Posterior cingulate gyrus (tissue), 11 donors: ENCODE results near the gene NPS.

Experiments
- DNase-seq, 10 donors: peaks; one replicate each; pipeline versions ENCODE4 v3.0.0 to v3.0.0-alpha.2; 2020 to 2021; ENCODE audit warnings: mixed read lengths in 3 of 10
- intact Hi-C: fragments of 100-400 bp; cut with DNase I; formaldehyde crosslinking; loops from one replicate; pipeline ENCODE4 v1.15.1; 2023

NPS gene

DNA sequence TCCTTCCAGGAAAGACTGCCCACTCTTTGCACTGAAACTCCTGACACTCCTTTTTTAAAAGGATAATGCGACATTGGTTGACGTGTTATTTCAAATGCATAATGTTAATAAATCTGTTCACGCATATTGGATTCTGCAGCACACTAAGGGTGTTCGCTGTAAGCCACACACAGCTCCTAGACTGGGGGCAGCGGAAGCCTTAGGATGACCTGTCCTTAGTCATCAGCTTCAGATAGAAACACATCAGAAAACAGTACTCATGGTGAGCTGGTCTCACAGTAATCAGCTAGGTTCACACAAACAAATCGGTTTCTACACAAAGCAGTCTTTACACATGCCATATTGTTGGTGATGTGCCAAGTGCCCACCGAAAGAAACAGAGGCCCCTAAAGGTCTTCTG, 4.3 kb downstream of the NPS start:
- intact Hi-C loops, result no loop called here
- DNase-seq, result no peak

DNA sequence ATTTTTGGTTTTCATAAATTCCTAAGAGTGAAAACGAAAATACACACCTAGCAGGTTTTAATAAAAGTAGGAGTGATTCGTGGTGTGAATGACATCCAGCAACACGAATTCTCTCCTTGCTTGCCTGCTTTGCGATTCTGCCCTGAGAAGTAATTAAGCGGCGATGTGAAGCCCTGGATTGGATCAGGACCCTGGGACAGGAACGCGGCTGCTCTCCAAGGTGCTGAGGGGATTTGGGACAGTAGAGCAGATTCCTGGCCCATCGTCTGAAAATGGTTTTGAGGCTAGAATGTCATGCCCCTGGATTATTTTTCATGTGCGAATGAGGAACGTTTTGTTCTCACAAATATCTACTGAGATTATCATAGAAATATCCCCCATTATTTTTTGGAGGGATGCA, 7.8 kb downstream of the NPS start:
- intact Hi-C loops, result no loop called here
- no peak for DNase-seq

DNA sequence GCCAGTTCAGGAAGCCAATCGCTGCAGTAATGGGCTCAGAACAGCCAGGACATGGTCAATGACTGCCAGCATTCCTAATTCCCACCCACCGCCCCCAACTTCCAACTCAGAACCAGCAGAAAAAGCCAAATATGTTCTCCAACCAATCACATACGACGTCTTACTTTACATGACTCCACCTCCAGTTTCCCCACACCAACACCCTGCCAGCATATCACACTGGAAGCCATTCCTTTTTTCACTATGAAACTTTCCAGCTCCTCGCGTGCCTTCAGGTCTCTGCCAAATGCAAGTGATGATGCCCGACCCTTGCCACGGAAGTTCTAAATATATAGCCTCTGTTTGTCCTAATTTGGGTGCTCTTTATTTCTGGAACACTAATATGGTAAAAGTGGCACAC, 12.5 kb downstream of the NPS start:
- no peak for DNase-seq
- intact Hi-C loops, result no loop called here

DNA sequence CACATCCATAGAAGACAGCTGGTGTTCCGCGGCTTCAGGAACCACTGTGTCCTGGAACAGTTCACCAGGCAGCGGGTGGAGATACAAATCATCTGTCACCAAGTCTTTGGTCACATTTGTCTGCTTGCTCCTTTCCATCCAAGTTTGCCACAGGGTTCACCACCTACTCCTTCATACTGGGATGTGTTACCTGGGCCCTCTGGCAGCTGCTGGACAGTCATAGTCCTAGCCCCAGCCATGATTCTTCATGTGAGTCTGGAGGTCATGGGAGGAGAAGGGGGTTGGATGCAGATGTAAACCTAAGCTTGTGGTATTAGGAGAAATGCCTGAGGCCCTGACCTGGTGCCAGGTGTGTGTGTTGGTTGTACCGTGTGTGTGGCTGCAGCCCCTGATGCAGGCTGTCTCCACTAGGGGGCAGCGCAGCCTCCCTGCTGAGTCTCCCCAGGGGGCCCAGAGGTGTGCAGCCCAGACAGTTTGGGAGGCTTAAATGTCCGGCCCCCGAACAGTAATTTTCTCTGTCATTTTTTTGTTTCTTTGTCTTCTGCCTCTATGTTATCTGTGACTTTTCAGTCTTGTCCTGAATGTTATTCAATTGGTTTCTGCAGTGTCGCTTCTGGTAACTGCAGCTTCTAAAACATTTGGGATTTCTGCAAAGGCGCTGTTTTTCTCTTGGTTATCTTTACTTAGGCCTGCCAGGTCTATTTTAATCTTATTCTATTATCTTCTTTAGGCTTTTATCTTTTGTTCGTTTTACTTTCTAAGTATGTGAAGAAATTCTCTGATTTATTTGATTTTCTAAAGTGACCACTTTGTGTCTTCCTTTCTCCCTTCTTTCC, 14.8 kb downstream of the NPS start:
- intact Hi-C loops, result no loop called here
- DNase-seq, result peak in 5 of 10 donors; percentile 25 to 64 (median 51)

DNA sequence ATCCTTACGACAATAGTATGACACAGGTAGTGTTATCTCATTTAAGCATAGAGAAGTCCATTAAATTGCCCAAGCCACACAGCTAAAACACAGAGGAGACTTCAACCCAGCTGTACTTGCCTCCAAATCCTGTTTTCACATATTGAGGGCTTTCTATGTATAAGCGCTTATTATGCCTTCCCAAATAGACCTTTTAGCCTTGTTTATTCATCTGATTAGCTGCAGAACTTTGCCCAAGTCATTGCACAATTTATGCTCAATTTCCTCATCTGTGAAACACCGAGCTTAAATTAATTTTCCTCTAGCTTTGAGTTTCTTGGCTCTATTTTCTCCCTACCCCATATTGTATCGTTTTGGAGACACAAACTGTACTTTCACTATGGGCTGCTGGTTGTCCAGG, 15.5 kb downstream of the NPS start:
- no peak for DNase-seq
- intact Hi-C loops, result no loop called here

DNA sequence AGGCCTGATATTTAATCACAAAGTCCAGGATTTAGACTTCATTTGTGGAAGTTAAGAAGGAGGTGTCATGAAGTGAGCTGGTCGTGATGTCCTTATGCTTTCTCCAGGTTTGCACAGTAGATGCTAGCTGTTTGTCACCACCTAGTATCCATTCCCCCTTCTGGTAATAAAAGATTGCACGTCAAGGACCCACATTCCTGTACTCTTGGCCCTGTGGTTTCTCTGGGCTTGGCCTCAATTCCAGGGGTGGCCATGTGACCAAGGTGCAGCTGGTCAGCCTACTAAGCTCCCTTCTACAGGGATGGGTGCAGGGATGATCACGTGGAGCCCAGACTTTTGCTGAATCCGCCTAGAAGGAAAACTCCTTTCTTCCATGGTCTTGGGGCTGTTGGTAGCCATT, 16.5 kb downstream of the NPS start:
- DNase-seq, result no peak
- intact Hi-C loops, result no loop called here

DNA sequence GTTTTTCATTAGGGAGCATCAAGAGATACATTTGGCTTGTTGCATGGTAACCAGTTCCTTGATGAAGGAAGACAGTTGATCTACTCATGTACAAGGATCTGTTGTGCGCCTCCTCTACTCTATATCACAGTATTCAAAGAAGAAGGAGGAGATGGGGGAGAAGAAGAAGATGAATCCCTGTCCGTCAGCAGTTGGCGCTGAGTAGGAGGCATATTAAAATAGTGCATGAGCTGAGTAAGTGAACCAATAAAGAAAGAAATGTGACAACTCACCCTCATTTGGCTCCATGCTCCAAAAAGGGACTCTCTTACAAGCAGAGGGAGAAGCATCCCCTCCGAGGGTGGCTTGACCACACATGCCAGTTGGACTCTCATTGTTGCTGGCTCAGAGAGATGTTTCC, 20.1 kb downstream of the NPS start:
- intact Hi-C loops, result no loop called here
- DNase-seq, result no peak

DNA sequence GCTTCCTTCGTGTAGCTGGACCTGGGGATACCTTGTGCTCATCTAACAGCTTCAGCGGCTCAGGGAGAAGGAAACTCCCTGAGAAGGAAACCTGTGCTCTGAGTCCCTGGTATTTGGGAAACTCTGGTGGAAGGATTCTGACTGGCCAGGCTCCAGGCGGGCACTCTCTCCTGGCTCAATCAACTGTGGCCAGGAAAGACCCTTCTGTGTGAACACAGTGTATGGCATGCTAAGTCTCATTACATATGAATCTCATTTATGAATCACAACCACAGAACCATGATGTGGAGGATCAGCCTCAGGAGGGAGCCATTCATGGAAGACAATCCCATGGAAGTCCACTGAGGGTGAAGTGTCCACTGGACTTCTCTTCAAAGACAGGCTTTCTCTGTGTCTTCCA, 20.9 kb downstream of the NPS start:
- no peak for DNase-seq
- intact Hi-C loops, result no loop called here

DNA sequence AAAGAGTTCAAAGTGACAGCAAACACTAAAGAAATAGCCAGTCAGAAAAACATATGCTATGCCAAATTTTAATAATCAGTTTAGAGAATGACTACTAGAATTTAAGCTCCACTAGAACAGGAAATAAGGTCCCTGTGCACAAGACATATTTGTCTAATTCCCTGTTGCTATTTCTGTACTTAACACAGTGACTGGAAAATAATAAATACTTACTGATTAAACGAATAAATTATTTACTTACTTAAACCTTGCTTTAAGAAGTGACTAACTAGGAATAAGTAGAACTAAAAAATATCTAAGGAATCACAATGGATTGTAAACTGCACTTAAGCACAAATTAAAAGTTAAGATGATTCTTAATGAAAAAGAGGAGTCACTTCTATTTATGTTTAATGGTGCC, 22.3 kb downstream of the NPS start:
- intact Hi-C loops, result no loop called here
- DNase-seq, result no peak

DNA sequence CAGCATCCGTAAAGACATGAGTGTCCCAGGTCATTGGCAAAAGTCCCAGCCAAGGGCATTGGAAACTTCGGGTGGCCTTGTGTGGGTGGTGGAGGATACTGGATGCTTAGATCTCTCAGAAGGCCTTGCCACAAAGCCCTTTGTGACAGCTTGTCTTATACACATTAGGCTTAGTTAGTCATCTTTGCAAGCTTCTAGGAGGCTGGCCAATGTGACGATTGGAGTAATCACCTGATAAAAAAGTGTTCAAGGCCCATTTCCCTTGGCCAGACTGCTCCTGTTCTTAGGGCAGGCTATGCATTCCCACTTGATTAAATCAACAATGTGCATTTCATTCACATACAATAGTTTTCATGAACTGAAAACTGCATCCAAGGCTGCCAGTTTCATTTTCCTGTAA, 26.9 kb downstream of the NPS start:
- intact Hi-C loops, result no loop called here
- DNase-seq, result no peak

DNA sequence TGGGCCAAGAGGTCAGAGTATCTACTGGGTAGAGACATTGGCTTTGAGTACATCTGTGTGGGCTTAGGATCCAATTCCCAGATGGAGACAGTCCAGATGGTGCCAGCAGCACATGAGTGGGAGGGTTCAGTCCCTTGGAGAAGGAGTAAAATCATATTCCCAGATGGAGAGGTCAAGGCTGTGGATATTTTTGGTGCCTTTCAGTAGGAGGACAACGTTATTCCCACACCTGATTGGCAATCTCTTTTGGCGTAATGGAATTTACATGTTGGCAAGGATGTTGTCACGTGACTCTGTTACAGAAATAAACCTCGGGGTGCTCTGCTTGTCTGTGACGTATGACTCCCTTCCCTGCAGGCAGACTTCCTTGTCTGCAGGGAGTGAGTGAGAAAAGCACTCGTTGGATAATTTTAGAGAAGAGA, 27.6 kb downstream of the NPS start:
- intact Hi-C loops, result no loop called here
- peak in 4 of 10 donors; percentile 34 to 86 (median 60) for DNase-seq

DNA sequence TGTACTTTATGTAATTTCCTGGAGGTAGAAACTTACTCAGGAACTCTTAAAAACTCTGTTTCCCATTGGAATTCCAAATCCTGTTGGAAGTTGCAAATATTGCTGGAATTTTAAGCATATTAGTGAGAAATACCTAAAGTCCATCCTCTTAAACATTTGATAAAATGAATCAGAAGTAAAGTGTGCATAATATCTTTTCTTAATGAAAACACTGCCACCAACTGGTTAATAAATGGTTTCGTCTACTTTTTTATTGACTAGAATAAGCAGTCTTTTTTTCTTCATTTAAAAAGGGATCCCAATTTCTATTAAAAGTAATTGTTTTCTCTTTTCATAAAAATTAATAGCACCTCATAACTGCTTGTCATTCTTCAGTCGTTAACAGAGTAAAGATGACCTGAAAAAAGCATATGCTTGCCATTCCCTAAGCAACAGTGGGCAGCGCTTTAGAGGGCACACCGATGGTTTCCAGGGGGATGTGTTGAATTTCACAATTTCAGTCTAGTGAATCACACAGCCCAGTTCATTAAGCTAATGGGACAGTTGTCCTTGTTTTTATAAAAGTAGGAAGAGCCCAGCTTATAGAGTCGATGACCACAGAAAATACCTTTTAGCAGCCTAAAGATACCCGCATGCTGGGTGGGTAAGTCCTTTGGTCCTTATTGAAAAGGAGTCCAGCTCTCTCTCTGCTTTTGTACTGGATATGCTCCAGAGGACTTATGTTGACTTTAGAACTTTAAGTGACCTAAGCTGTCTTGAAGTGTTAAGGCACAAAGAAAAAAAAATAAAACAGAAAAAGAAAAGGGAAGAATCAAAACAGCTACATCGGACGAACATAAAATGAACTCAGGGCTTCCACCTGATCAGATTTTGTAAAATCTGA, 28.5 kb downstream of the NPS start:
- no peak for DNase-seq
- intact Hi-C loops, result no loop called here

DNA sequence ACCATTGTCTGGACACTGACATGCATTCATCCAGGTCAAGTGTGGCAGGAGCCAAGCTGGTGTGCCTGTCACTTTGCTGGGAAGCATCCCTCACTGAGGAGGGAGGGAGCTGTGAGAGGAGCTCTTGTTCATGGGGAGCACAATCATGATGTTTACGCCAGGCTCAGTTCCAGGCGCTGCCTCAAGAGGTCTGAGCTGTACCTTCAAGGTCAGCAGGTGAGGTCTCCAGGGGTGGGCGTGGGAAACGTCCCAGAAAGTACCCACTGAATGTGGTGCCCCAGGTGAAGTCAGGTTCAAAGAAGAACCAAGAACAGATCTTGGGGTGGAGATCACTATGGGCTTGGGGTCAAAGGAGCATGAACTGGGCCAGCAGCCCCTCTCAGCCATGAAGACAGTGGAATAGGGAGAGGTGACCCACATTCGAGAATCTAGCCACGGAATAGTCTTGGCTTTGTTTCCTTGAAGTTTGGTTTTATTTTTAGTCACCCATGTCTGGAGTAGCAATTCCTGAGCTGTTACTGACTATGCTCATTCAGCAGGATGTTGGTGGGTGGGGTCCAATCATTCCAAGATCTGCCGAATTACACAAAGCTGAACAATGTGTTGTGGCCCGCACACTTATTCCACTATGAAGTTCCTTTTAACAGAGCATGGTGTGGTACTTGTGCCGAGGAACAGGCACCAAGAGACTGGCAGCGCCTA, 29.3 kb downstream of the NPS start:
- peak in 1 of 10 donors; percentile 79 for DNase-seq
- intact Hi-C loops, result no loop called here

DNA sequence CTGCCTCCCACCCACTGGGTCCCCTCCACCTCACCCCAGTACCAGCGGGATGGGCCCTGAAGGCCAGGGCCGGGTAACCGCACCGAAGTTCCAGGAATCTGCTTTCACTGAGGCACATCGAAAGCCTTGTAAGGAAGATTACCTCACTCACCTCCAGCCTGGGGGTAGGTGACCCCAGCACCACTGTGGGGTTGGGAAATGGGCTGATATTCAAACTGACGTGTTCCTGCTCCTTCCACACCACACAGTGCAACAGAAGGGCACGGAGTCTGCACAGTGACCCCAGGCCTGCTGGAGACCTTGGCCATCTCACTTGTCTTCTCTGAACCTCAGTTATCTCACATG, 29.8 kb downstream of the NPS start:
- no peak for DNase-seq
- intact Hi-C loops, result no loop called here

DNA sequence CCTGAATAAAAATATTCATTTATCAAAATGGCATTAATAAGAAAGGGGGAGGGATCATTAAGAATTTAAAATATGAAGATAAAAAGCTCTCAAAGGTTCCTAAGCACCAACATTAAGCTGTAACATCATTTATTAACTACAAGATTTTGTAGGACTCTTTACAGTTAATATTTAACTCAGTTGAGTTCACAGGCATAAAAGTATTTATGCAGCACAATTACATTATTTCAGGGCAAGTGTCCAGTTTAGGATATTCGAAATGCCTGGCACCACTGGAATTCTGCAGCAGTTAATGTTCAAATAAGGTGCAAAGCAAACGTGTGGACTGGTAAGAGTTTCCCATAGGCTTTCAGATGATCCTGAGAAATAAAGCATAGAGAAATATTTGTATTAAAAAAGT, 30.5 kb downstream of the NPS start:
- DNase-seq, result no peak
- intact Hi-C loops, result no loop called here

DNA sequence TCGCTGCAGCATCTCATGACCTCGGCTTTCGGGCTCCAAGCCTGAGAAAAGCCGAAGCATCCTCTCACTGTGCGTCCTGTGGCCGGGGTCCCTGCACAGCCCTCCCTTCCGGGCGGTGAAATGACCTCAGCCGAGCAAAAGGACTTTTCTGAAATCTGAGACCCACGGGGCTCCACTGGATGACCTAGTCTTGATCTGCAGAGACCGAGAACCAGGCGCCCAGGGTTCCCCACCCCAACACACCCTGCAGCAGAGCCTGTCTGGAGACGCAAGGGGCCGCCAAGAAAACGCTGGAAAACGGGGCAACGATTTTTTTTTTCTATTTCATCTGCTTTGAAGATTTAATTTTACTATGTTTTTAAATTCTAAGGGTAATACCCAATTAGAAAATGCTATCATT, 31.7 kb downstream of the NPS start:
- intact Hi-C loops, result no loop called here
- peak in 1 of 10 donors; percentile 78 for DNase-seq

DNA sequence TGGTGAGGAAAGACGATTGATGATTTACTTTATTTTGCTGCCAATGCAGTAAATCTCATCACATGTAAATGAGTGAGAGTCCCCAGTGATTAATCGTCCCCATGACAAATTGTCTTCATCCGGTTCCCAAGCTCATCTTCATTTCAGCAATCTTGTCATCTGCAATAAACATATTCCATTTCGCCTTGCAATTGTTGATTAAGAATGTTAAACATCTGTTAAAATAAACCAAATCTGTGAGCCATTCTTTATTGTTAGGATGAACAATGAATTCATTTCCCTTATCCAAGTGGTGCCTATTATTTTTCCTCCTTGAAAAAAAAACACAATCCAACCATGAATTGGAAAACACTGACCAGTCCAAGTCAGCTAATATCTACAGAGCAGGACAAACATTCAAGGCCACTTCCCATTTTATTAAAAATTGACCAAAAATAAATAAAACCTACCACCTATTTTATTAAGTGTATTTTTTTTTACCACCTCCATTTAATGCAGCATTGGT, 36.5 kb downstream of the NPS start:
- no peak for DNase-seq
- intact Hi-C loops, result no loop called here

DNA sequence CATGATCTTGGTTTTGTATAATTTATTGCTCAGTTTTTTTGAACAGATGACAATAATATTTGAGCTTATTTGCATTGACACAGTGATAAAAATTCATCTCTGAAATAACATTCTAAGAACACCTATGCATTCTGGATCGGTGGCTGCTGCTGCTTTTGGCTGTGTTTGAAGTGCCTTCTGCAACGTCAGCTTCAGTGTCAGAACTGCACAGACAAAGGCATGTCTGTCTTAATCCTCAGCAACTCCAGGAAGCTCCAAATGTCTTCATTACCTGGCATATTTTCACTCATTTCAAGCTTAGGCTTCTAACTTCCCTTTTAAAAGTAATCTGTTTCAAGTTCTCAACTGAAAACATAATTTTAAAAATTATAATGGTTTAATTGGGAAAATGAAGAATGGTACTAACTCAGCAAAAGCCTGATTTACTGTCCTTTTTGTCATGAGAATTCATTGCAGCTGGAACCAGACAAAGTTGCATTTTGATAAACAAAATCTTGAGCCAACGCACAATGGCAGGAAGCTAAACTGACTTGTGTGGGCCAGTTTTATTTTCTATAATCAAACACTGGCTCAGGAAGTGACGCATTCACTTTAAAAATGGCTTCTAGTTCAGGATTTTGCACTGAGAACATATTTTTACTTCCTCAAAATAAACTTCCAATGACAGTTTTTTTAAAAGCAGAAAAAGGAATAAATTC, 38.7 kb downstream of the NPS start:
- peak in 1 of 10 donors; percentile 28 for DNase-seq
- intact Hi-C loops, result no loop called here

DNA sequence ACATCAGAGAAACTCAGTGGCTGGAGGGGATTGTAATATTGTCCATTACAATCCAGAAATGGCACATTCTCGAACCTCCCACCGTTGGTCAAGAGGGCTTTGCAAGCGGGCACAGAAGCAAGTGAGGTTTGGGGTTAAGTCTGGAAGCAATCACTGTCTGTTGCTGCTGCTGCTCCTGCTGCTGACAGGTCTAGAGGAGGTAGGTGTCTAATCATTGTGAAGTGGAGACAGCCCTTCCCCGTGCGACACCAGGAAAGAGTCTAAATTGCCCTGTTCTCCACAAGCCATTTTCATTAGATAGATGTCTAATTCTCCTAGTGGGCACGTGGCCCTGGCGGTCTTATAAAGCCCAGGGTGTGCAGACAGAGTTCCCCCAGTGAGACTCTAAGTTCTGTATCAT, 43.5 kb downstream of the NPS start:
- DNase-seq, result no peak

DNA sequence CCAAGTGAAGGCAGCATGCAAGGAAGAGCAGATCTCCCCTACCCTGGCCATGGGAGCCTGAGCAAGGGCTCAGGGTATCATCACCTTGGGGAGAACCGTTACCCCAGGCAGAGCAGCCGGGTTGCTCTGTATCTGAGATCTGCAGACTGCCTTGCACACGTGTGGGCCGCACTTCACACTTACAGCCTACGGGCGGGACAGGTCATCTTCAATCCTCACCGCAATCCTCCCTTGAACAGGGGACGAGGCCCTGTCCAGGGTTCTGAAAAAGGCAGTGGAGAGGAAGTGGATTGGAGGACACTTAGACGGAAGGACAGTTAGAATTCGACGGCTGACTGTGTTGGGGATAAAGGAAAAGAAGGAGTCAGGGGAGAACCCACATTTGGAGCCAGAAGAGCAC, 51.4 kb downstream of the NPS start:
- no peak for DNase-seq
- intact Hi-C loops, result no loop called here

More for the DNA sequence above, 43.5 kb downstream of the NPS start:
- intact Hi-C loops, result no loop called here
